ENCODE data around the gene FCF1.

- no peak for TF ChIP-seq RAD21 (conservative IDR thresholded peaks at IDR 0.05 in 1 of 2, IDR thresholded peaks at IDR 0.05 in 1 of 2)
- no peak for TF ChIP-seq CTCF (IDR thresholded peaks at IDR 0.05)
These were observed 29.5 kb upstream of the FCF1 start for GRCh38 chr14:74683406-74683805.
